Measurements from ENCODE around the gene ERF.

GRCh38 chr19:42234364-42234763 is 20.6 kb downstream of the ERF start:
- TF ChIP-seq CTCF (conservative IDR thresholded peaks at IDR 0.05): no peak
- TF ChIP-seq ZFX (IDR thresholded peaks at IDR 0.05): no peak
